PFSK-1 (cell line): Measurements from ENCODE around the gene KLF7.

Experiments
- FOXP2 ChIP-seq: optimal IDR thresholded peaks from 2 replicates; pipeline ENCODE3; 2011; ENCODE audit warnings: borderline replicate concordance, control low read depth, inconsistent platforms; ENCODE audit not compliant: insufficient read depth; ENCODE audit errors: extremely low read length, extremely low read depth
- TAF1 ChIP-seq: IDR thresholded peaks from 2 replicates; pipeline ENCODE4 v1.6.1; 2012; ENCODE audit warnings: low read length, control low read depth, borderline replicate concordance; ENCODE audit not compliant: insufficient read depth

GRCh38 chr2:207202645-207203044, 36.9 kb upstream of the KLF7 start:
- TF ChIP-seq TAF1 = no peak
- no peak for TF ChIP-seq FOXP2
